ENCODE data around the gene FN1.

Gene FN1

DNA sequence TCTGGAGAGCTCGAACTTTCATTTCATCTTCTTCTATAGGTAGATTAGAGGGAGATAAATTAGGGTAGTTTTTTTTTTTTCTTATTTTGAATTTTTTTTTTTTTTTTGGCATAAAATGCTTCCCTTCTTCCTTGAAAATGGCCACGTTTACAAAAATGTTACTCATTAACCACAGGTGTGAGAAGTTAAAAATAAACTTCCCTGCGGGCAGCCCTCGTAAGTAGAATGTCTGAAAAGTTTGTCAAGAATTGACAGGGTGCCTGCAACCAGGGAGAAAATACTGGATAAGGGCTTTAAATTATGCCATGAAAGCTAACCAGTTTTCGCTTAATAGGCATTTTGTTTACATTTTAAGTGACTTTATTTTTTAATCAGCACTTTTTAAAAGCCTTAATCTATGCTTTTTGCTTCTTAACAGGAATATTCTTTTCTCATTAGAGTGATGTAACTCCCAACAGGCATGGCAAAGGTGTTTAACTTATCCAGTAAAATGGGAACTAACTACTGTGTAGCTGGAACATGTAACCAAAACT lies 4.2 kb upstream of the FN1 start:
- H3K27ac ChIP-seq (ENCODE audit: extremely low read depth, low read depth, low read length): no peak overlapping the region
- H3K4me1 ChIP-seq (ENCODE audit: control insufficient read depth, insufficient read depth, low read length): no peaks in the 10 kb centered on the region
- no peaks in the 10 kb centered on the region for H3K36me3 ChIP-seq (ENCODE audit: control insufficient read depth in 2 of 2, insufficient read depth in 1 of 2, low read length in 2 of 2)
- POLR2A ChIA-PET: no interaction called here
- no peak overlapping the region for H3K4me3 ChIP-seq (ENCODE audit: low read depth, low read length)
- no peak for TF ChIP-seq SP2 (tag by site-specific recombination; IDR thresholded peaks at IDR 0.05)
- CTCF ChIA-PET: interaction anchor here (0.7 to 1.2 kb wide), 3 partner anchors 195 to 844 kb away, joined by 3 to 5 read pairs (median 3); no protein-coding TSS in a partner anchor
- no peaks in the 10 kb centered on the region for H3K9me3 ChIP-seq (ENCODE audit: control insufficient read depth, insufficient read depth, low read depth, low read length)

DNA sequence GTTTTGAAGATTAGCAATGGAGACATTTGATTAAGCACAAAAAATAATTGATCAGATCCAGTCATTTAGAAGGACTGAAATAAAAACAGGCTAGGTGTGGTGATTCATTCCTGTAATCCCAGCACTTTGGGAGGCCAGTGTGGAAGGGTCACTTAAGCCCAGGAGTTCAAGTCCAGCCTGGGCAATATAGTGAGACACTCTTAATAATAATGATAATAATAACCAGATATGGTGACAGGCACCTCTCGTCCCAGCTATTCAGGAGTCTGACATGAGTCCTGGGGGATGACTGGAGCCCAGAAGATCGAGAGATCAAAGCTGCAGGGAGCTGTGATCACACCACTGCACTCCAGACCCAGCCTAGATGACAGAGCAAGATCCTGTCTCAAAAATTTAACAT lies 3.5 kb upstream of the FN1 start:
- TF ChIP-seq KLF7 (tag by site-specific recombination; IDR thresholded peaks at IDR 0.05; ENCODE audit: borderline replicate concordance) (no peak), ZNF335 (tag by site-specific recombination; conservative IDR thresholded peaks at IDR 0.05) (no peak), ZNF37A (tag by site-specific recombination; IDR thresholded peaks at IDR 0.05) (no peak), ZFP41 (tag by site-specific recombination; IDR thresholded peaks at IDR 0.05; ENCODE audit: borderline replicate concordance) (no peak), ZNF623 (tag by site-specific recombination; IDR thresholded peaks at IDR 0.05) (no peak), ZIC2 (tag by site-specific recombination; IDR thresholded peaks at IDR 0.05) (no peak)
- Histone ChIP-seq H3K27ac (ENCODE audit: extremely low read depth, low read depth, low read length) (no peak overlapping the region), H3K36me3 (ENCODE audit: control insufficient read depth in 2 of 2, insufficient read depth in 1 of 2, low read length in 2 of 2) (no peaks in the 10 kb centered on the region), H3K4me3 (ENCODE audit: low read depth, low read length) (no peak overlapping the region), H3K9me3 (ENCODE audit: control insufficient read depth, insufficient read depth, low read depth, low read length) (no peaks in the 10 kb centered on the region), H3K4me1 (ENCODE audit: control insufficient read depth, insufficient read depth, low read length) (0 out of 2 replicates have a peak, but pooled peaks cover 3% of the 10 kb centered on the region)
- ChIA-PET POLR2A (no interaction called here), CTCF (interaction anchor here (1.2 kb wide), 1 partner anchor 389 kb away, joined by 5 read pairs; no protein-coding TSS in a partner anchor)

DNA sequence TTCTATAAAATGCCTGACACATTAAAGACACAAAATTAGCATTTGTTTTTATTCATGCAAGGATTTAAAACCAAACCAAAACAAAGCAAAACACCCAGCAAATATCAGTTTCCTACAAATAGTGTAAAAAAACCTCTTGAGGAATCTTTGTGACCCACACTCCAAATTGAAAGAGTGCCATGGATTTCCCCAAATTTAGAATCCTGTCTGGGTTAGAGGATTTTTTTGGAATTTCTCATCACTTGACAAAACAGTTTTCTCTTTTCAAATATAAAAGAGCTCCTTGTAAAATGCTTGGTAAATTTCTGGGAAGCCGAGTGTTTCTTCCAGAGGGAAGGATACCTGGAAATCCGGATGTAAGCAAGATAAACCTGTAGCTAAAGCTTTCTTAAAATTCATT lies 1.7 kb upstream of the FN1 start:
- H3K27ac ChIP-seq (ENCODE audit: extremely low read depth, low read depth, low read length): no peak overlapping the region
- ChIA-PET CTCF (interaction anchor here (0.6 to 2.6 kb wide), 4 partner anchors 15 to 483 kb away, joined by 4 to 7 read pairs (median 5); no protein-coding TSS in a partner anchor), POLR2A (interaction anchor here (0.6 kb wide), 1 partner anchor 372 kb away, joined by 4 read pairs; no protein-coding TSS in a partner anchor)

More for the DNA sequence above, 1.7 kb upstream of the FN1 start:
- no peak for TF ChIP-seq ZNF768 (tag by site-specific recombination; IDR thresholded peaks at IDR 0.05)
- TF ChIP-seq, protein P1, sequence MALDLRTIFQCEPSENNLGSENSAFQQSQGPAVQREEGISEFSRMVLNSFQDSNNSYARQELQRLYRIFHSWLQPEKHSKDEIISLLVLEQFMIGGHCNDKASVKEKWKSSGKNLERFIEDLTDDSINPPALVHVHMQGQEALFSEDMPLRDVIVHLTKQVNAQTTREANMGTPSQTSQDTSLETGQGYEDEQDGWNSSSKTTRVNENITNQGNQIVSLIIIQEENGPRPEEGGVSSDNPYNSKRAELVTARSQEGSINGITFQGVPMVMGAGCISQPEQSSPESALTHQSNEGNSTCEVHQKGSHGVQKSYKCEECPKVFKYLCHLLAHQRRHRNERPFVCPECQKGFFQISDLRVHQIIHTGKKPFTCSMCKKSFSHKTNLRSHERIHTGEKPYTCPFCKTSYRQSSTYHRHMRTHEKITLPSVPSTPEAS (tag by site-specific recombination; IDR thresholded peaks at IDR 0.05): no peak
- TF ChIP-seq ZNF510 (tag by site-specific recombination; IDR thresholded peaks at IDR 0.05; ENCODE audit: insufficient replicate concordance): no peak
- TF ChIP-seq, protein P2, sequence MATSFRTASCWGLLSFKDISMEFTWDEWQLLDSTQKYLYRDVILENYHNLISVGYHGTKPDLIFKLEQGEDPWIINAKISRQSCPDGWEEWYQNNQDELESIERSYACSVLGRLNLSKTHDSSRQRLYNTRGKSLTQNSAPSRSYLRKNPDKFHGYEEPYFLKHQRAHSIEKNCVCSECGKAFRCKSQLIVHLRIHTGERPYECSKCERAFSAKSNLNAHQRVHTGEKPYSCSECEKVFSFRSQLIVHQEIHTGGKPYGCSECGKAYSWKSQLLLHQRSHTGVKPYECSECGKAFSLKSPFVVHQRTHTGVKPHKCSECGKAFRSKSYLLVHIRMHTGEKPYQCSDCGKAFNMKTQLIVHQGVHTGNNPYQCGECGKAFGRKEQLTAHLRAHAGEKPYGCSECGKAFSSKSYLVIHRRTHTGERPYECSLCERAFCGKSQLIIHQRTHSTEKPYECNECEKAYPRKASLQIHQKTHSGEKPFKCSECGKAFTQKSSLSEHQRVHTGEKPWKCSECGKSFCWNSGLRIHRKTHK (tag by site-specific recombination; IDR thresholded peaks at IDR 0.05): no peak
- no peak for TF ChIP-seq ZNF76 (tag by site-specific recombination; IDR thresholded peaks at IDR 0.05; ENCODE audit: borderline replicate concordance, low read depth)
- no peak for TF ChIP-seq KLF10 (tag by site-specific recombination; IDR thresholded peaks at IDR 0.05)
- TF ChIP-seq, protein P3, sequence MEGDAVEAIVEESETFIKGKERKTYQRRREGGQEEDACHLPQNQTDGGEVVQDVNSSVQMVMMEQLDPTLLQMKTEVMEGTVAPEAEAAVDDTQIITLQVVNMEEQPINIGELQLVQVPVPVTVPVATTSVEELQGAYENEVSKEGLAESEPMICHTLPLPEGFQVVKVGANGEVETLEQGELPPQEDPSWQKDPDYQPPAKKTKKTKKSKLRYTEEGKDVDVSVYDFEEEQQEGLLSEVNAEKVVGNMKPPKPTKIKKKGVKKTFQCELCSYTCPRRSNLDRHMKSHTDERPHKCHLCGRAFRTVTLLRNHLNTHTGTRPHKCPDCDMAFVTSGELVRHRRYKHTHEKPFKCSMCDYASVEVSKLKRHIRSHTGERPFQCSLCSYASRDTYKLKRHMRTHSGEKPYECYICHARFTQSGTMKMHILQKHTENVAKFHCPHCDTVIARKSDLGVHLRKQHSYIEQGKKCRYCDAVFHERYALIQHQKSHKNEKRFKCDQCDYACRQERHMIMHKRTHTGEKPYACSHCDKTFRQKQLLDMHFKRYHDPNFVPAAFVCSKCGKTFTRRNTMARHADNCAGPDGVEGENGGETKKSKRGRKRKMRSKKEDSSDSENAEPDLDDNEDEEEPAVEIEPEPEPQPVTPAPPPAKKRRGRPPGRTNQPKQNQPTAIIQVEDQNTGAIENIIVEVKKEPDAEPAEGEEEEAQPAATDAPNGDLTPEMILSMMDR (tag by site-specific recombination; IDR thresholded peaks at IDR 0.05): no peak
- no peak for TF ChIP-seq ZNF292 (tag by site-specific recombination; IDR thresholded peaks at IDR 0.05; ENCODE audit: borderline replicate concordance, low read depth)
- TF ChIP-seq ZNF335 (tag by site-specific recombination; conservative IDR thresholded peaks at IDR 0.05): no peak
- TF ChIP-seq, protein P4, sequence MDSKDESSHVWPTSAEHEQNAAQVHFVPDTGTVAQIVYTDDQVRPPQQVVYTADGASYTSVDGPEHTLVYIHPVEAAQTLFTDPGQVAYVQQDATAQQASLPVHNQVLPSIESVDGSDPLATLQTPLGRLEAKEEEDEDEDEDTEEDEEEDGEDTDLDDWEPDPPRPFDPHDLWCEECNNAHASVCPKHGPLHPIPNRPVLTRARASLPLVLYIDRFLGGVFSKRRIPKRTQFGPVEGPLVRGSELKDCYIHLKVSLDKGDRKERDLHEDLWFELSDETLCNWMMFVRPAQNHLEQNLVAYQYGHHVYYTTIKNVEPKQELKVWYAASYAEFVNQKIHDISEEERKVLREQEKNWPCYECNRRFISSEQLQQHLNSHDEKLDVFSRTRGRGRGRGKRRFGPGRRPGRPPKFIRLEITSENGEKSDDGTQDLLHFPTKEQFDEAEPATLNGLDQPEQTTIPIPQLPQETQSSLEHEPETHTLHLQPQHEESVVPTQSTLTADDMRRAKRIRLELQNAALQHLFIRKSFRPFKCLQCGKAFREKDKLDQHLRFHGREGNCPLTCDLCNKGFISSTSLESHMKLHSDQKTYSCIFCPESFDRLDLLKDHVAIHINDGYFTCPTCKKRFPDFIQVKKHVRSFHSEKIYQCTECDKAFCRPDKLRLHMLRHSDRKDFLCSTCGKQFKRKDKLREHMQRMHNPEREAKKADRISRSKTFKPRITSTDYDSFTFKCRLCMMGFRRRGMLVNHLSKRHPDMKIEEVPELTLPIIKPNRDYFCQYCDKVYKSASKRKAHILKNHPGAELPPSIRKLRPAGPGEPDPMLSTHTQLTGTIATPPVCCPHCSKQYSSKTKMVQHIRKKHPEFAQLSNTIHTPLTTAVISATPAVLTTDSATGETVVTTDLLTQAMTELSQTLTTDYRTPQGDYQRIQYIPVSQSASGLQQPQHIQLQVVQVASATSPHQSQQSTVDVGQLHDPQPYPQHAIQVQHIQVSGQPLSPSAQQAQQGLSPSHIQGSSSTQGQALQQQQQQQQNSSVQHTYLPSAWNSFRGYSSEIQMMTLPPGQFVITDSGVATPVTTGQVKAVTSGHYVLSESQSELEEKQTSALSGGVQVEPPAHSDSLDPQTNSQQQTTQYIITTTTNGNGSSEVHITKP (tag by site-specific recombination; IDR thresholded peaks at IDR 0.05): no peak
- no peak for TF ChIP-seq ZNF2 (tag by site-specific recombination; IDR thresholded peaks at IDR 0.05)
- no peak for TF ChIP-seq ZNF610 (tag by site-specific recombination; IDR thresholded peaks at IDR 0.05; ENCODE audit: borderline replicate concordance)
- TF ChIP-seq ZNF747 (tag by site-specific recombination; IDR thresholded peaks at IDR 0.05): no peak
- no peak for TF ChIP-seq ZFP37 (tag by site-specific recombination; IDR thresholded peaks at IDR 0.05)
- TF ChIP-seq ZNF529 (tag by site-specific recombination; IDR thresholded peaks at IDR 0.05; ENCODE audit: insufficient replicate concordance): no peak
- TF ChIP-seq ZNF214 (tag by site-specific recombination; IDR thresholded peaks at IDR 0.05; ENCODE audit: borderline replicate concordance): no peak
- Histone ChIP-seq H3K4me3 (ENCODE audit: low read depth, low read length) (no peak overlapping the region), H3K4me1 (ENCODE audit: control insufficient read depth, insufficient read depth, low read length) (0 out of 2 replicates have a peak, but pooled peaks cover 3% of the 10 kb centered on the region), H3K9me3 (ENCODE audit: control insufficient read depth, insufficient read depth, low read depth, low read length) (no peaks in the 10 kb centered on the region), H3K36me3 (ENCODE audit: control insufficient read depth in 2 of 2, insufficient read depth in 1 of 2, low read length in 2 of 2) (peaks cover 0 to 8% of the 10 kb centered on the region in 2 experiments; a peak in 1 of 3 replicates)
